Nucleus accumbens (tissue), 56 donors: ENCODE measurements around the gene RASGEF1C.

Experiments used
- DNase-seq, 56 donors: peaks; one replicate each; lab custom pipeline; 2025; lab: John Stamatoyannopoulos, UW

Gene RASGEF1C

GRCh38 chr5:180209137-180209581, at the start of gene RASGEF1C:
Gene RASGEF1C (minus strand): TSS chr5:180209211. CDS start chr5:180138052, 71,159 bp downstream.
- peak in 25 of 56 donors; percentile 15 to 80 (median 42) for DNase-seq

GRCh38 chr5:180253036-180253824, 44.2 kb upstream of the RASGEF1C start:
- no peak for DNase-seq

- DNase-seq, result no peak
Observed at GRCh38 chr5:180251887-180252286, 42.9 kb upstream of the RASGEF1C start.

- no peak for DNase-seq
Observed at GRCh38 chr5:180251141-180251540, 42.1 kb upstream of the RASGEF1C start.

- DNase-seq, result no peak
Observed at GRCh38 chr5:180250329-180250728, 41.3 kb upstream of the RASGEF1C start.

- DNase-seq, result no peak
Observed at GRCh38 chr5:180241600-180241999, 32.6 kb upstream of the RASGEF1C start.

GRCh38 chr5:180238631-180239030, 29.6 kb upstream of the RASGEF1C start:
- DNase-seq, result no peak

- no peak for DNase-seq
Observed at GRCh38 chr5:180235846-180236245, 26.8 kb upstream of the RASGEF1C start.

- DNase-seq, result no peak
Observed at GRCh38 chr5:180235077-180235476, 26.1 kb upstream of the RASGEF1C start.

- DNase-seq, result no peak
Observed at GRCh38 chr5:180234271-180234670, 25.3 kb upstream of the RASGEF1C start.

- no peak for DNase-seq
Observed at GRCh38 chr5:180233729-180234128, 24.7 kb upstream of the RASGEF1C start.

GRCh38 chr5:180230017-180230416, 21.0 kb upstream of the RASGEF1C start:
- DNase-seq, result no peak

- no peak for DNase-seq
Observed at GRCh38 chr5:180222056-180222455, 13.0 kb upstream of the RASGEF1C start.

- no peak for DNase-seq
Observed at GRCh38 chr5:180217797-180218196, 8.8 kb upstream of the RASGEF1C start.

GRCh38 chr5:180216646-180217171, 7.7 kb upstream of the RASGEF1C start:
- no peak for DNase-seq

GRCh38 chr5:180215783-180216630, 7.0 kb upstream of the RASGEF1C start:
- DNase-seq, result no peak

- no peak for DNase-seq
Observed at GRCh38 chr5:180214870-180215770, 6.1 kb upstream of the RASGEF1C start.

- no peak for DNase-seq
Observed at GRCh38 chr5:180213657-180214207, 4.7 kb upstream of the RASGEF1C start.

- no peak for DNase-seq
Observed at GRCh38 chr5:180213256-180213600, 4.2 kb upstream of the RASGEF1C start.
